HG02610 (cell line): Measurements from ENCODE around the gene ZNF775.

Experiments
- ATAC-seq: cut with Tn5 transposase; IDR thresholded peaks from one replicate; pipeline ENCODE4 v1.9.1; 2021; ENCODE audit warnings: mild to moderate bottlenecking, moderate library complexity; ENCODE audit not compliant: unreplicated experiment

Gene ZNF775

DNA sequence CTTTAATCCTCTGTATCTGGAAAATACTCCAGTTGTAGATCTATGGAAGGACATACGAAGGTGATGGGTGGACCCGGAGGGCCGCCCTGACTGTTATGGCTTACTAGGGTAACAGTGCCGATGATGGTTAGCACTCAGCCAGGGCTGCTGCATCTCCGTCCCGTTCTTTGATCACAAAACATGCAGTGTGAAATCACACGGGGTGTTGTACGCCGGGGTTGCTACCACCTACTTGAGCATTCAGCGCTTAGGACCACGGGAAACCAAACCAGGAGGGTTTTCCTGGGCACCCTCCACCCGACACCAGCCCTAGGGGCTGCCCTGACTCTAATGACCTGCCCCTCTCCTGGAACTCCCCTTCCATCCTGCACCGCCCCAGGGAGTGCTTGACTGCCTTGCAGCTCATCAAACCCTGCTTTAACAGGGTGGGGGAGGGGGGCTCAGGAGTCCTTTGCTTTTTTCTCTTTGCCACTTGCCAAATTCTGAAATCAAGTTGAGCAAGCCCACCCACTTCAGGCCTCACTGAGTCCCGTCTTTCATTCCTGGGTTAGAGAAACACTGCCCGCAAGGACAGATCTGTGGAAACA is 20.4 kb downstream of the ZNF775 start:
- ATAC-seq = no peak

- ATAC-seq = no peak
Observed at GRCh38 chr7:150400008-150400787, 21.1 kb downstream of the ZNF775 start.

- peak; percentile 6 for ATAC-seq
Observed at GRCh38 chr7:150400788-150401423, 21.8 kb downstream of the ZNF775 start.

GRCh38 chr7:150401424-150401790 is 22.3 kb downstream of the ZNF775 start:
- peak; percentile 35 for ATAC-seq

GRCh38 chr7:150401861-150402631 is 22.9 kb downstream of the ZNF775 start:
- no peak for ATAC-seq

DNA sequence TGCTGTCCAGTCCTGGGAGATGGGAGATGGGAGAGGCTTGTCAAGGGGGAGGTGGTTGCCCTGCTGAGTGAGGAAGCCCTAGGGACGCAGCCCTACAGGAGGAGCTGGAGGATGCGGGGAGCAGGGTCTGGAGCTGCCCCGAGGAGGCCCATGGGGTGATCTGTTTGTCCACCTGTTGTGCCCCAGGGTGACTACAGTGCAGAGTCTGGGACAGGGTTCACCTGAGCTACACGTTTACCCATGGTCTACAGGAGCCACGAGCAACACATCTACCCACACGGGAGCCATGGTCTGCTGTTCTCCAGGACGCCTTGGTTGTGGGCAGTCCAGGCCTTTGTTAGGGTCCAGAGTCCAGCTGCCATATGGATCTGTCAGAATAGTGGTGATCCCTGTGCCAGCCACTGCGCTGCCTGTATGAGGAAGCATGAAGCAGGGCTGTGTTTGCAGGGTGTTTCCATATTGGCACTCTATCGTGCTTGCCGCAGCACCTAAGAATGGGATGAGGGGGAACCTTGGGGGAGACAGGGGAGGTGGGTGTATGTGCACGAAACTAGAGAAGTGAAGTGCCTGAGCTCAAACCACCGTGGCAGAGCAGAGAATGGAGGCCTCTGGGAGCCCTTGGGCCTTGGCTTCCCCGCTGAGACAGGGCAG is 23.7 kb downstream of the ZNF775 start:
- ATAC-seq = no peak

- ATAC-seq = no peak
Observed at GRCh38 chr7:150403376-150404171, 24.4 kb downstream of the ZNF775 start.

- no peak for ATAC-seq
Observed at GRCh38 chr7:150404172-150404804, 25.2 kb downstream of the ZNF775 start.

DNA sequence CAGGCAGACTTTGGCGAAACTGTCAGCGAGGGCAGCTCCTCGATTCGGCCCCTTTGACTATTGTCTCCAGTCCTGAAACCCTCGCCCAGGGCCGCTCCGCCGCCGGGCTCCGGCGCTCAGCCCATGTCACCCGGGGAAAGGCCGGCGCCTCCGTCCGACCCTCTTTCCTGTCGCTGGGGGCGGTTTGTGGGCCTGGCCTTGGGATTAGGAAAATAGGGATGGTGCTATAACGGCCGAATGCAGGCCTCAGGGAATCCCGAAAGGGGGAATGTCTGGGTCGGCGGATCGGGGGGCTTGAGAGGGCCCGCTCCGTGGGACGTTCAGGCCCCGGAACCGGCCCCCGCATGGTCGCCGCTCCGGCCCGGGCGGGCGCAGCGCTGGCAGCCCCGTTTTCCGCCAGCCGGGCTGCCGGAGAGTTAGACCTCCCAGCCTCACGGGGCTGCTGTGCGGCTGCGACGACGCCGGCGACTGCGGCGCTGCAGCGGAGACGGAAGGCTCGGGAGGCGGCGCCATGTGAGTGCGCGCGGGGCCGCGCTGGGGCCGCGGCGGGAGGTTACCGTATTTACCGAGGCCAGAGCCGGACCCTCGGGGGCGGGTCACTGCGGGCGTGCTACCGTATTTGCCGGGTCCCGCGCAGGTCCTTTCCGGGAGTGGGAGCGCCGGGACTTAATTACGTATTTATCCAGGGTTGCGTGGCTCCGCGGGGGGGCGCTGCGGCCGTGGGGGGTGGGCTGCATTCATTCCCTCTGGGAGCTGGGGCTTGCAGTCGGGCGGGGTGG is 25.9 kb downstream of the ZNF775 start:
- peak; percentile 39 for ATAC-seq

GRCh38 chr7:150405584-150406311 is 26.6 kb downstream of the ZNF775 start:
- ATAC-seq = no peak

DNA sequence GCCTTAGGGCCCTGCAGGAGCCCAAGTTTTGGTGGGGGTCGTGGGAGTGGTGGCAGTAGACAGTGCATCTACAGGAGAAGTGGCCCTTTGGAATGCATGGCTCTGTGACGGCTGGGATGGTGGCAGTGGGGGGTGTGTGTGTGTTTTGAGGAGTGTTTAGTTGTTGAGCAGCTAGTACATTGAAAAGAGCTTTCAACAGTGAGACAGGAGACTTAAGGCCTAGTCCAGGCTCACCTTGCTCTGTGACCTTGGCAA is 27.1 kb downstream of the ZNF775 start:
- ATAC-seq = no peak

- ATAC-seq = peak; percentile 52
Observed at GRCh38 chr7:150406567-150407421, 27.7 kb downstream of the ZNF775 start.

DNA sequence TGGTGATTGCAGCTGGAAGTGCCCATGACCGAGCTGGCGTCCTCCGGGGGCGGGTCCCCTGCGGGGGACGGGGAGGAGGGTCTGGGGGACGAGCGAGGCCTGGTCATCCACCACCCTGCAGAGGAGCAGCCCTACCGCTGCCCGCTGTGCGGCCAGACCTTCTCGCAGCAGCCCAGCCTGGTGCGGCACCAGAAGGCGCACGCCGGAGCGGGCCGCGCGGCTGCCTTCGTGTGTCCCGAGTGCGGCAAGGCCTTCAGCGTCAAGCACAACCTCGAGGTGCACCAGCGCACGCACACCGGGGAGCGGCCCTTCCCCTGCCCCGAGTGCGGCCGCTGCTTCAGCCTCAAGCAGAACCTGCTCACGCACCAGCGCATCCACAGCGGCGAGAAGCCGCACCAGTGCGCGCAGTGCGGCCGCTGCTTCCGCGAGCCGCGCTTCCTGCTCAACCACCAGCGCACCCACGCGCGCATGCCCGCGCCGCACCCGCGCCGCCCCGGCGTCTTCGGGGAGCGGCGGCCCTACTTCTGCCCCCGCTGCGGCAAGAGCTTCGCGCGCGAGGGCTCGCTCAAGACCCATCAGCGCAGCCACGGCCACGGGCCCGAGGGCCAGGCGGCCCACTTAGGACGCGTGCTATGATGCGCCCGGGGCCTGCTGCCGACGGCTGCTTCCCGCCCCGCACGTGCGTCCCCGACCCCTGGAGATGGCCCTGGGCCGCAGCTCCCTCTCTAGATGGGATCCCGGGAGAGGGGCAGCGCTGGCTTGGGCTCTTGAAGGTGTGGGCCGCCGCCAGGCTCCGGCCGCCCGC is 28.7 kb downstream of the ZNF775 start:
- no peak for ATAC-seq

DNA sequence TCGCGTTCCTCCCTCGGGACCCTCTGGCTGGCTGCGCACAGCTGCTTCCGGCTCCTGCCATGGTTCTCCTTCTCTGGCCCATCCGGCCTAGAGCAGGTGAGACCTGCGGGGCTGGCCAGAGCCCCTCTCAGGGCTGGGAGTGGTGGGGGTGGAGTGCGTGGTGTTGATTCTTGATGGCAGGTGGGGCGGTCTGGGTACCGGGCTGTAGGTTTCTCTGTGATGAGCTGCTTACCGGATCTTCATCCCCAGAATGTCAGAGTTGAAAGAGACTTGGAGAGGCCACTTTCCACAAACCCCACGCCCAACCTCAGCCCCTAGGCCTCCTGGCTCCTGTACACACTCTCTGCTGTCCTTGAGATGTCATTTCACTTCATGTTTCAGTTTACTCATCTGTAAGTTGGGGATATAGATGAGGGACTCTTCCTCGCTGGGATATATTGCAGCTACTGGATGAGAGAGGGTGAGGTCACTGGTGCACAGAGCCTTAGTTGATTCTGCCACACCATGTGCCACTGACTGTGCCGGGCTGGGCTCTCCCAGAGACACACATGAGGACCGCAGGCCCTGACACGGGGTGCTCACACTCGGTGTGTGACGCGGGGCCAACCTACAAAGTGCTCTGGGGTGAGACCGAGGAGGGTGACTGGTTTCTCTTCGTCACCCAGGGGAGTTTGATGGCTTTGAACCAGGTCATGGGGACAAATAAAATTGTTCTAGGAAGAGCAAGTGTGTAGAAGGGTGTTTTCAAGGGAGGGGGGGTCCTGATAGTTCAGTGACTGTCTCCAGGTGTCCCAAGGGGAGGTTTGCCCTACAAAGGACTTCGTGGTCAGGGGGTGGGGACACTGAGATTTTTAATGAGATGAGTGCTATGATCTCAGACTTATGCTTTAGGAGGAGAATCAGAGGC is 29.5 kb downstream of the ZNF775 start:
- ATAC-seq = peak; percentile 36

DNA sequence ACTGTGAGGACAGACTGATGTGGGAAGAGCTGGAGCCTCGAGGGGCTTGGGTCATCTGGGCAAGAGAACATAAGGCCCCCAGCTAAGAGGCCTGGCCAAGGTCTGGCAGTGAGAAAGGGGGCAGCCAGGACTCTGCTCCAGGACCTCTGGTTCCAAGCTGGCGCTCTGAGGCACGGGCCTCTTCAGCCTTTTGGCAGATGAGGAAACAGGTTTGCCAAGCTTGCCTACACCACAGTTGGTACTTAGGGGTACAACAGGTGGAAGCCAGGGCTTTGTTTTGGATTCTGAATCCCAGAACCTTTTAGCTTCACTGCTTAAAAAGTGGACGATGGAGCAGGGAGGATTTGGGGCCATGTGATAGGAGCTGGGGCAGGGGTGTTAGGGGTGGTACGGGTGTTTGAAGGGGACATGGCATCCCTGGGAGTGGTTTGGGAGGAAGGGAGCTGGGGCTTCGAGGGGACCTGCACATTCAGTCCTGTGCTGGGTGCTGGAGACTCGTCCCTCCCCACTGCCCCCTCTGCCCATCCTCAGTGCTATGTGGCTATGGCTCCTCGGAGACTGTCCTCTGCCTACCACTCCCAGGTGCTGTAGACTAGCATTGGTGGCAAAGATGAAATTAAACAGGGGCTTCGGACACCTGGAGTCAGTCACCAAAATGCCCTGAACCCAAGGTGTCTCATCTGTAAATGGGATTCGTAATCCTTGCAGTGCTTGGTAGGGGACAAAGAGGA is 30.3 kb downstream of the ZNF775 start:
- no peak for ATAC-seq
